Activated CD8-positive, alpha-beta T cell treated with anti-CD3 and anti-CD28 coated beads, Interleukin-2, amount 10 ng/mL, durations not matched to agents 7 days and 5 days (primary cell): ENCODE data around the gene RIMOC1. TPM values are rescaled to one million over a fixed set of nuclear protein-coding genes. Genes with fewer than 3 reads are reported as not detected.

ENCODE experiments used
- ATAC-seq: fragments of 150-1000 bp; cut with Tn5 transposase; one replicate; pipeline ENCODE4 v1.10.0; 2021; ENCODE audit warnings: moderate library complexity
- CTCF ChIA-PET: fragments of 350-600 bp; sonication (Branson Sonifier 250); formaldehyde crosslinking; loops from one replicate; lab custom pipeline; 2021; ENCODE audit warnings: antibody characterized with exemption; lab: Charles Lee
- POLR2A ChIA-PET: fragments of 350-600 bp; sonication (Branson Sonifier 250); formaldehyde crosslinking; loops from one replicate; lab custom pipeline; 2021; ENCODE audit warnings: antibody characterized with exemption; lab: Charles Lee
- DNase-seq: peaks from one replicate; pipeline ENCODE4 v3.0.0-alpha.2; 2020
- H3K27ac Mint-ChIP-seq: one replicate; pipeline ENCODE4 v1.8.0; 2021; ENCODE audit warnings: mild to moderate bottlenecking, mixed read lengths
- H3K27me3 Mint-ChIP-seq: one replicate; pipeline ENCODE4 v1.8.0; 2021; ENCODE audit warnings: low read depth, mixed read lengths
- H3K36me3 Mint-ChIP-seq: one replicate; pipeline ENCODE4 v1.8.0; 2021; ENCODE audit warnings: low read depth, mixed read lengths
- H3K4me1 Mint-ChIP-seq: one replicate; pipeline ENCODE4 v1.8.0; 2021; ENCODE audit warnings: low read depth, mixed read lengths
- H3K4me3 Mint-ChIP-seq: one replicate; pipeline ENCODE4 v1.8.0; 2021; ENCODE audit warnings: mild to moderate bottlenecking, mixed read lengths
- H3K9me3 Mint-ChIP-seq: one replicate; pipeline ENCODE4 v1.8.0; 2022; ENCODE audit warnings: mixed read lengths; ENCODE audit not compliant: insufficient read depth
- total RNA-seq, 2 experiments: library from RNA; stranded (reverse); gene quantifications; one replicate each; pipeline ENCODE4 v1.2.3, GENCODE V29; 2021

RIMOC1 gene
- total RNA-seq, 2 experiments from 2014 or later: 19.9 to 20.8 TPM

GRCh38 chr5:41874512-41875060 is 29.6 kb upstream of the RIMOC1 start:
- no peak overlapping the region for H3K4me3 Mint-ChIP-seq
- H3K4me1 Mint-ChIP-seq: peaks cover 24% of the 10 kb centered on the region
- ATAC-seq (no peak), DNase-seq (no peak)
- H3K9me3 Mint-ChIP-seq: no peaks in the 10 kb centered on the region
- peaks cover 3% of the 10 kb centered on the region for H3K36me3 Mint-ChIP-seq
- ChIA-PET POLR2A (interaction anchor here (1.1 to 3.4 kb wide), 3 partner anchors 9 to 30 kb away, joined by 3 to 16 read pairs (median 5); partner anchors contain the start of gene RIMOC1), CTCF (interaction anchor here (1.3 kb wide), 1 partner anchor 18 kb away, joined by 3 read pairs; no protein-coding TSS in a partner anchor)
- no peak overlapping the region for H3K27ac Mint-ChIP-seq
- peaks cover 7% of the 10 kb centered on the region for H3K27me3 Mint-ChIP-seq

GRCh38 chr5:41875121-41875520 is 29.0 kb upstream of the RIMOC1 start:
- H3K4me1 Mint-ChIP-seq: peaks cover 24% of the 10 kb centered on the region
- no peak overlapping the region for H3K4me3 Mint-ChIP-seq
- POLR2A ChIA-PET: interaction anchor here (1.1 to 3.4 kb wide), 3 partner anchors 9 to 29 kb away, joined by 3 to 16 read pairs (median 5); partner anchors contain the start of gene RIMOC1
- DNase-seq: no peak
- CTCF ChIA-PET: interaction anchor here (1.3 kb wide), 1 partner anchor 19 kb away, joined by 3 read pairs; no protein-coding TSS in a partner anchor
- peaks cover 7% of the 10 kb centered on the region for H3K27me3 Mint-ChIP-seq
- H3K9me3 Mint-ChIP-seq: no peaks in the 10 kb centered on the region
- no peak overlapping the region for H3K27ac Mint-ChIP-seq
- ATAC-seq: no peak
- H3K36me3 Mint-ChIP-seq: peaks cover 3% of the 10 kb centered on the region

GRCh38 chr5:41876678-41877077 is 27.5 kb upstream of the RIMOC1 start:
- Mint-ChIP-seq H3K9me3 (no peaks in the 10 kb centered on the region), H3K27ac (no peak overlapping the region), H3K27me3 (peaks cover 7% of the 10 kb centered on the region), H3K4me3 (no peak overlapping the region), H3K36me3 (peaks cover 3% of the 10 kb centered on the region), H3K4me1 (peaks cover 12% of the 10 kb centered on the region)
- DNase-seq: no peak
- ChIA-PET POLR2A (interaction anchor here (1.2 to 3.4 kb wide), 2 partner anchors 24 to 28 kb away, joined by 3 to 16 read pairs; partner anchors contain the start of gene RIMOC1), CTCF (interaction anchor here (1.0 to 1.5 kb wide), 5 partner anchors 9 to 28 kb away, joined by 3 to 5 read pairs (median 3); partner anchors contain the start of gene RIMOC1)
- no peak for ATAC-seq

- ATAC-seq (no peak), DNase-seq (no peak)
- Mint-ChIP-seq H3K27me3 (peaks cover 7% of the 10 kb centered on the region), H3K27ac (no peak overlapping the region), H3K36me3 (peaks cover 3% of the 10 kb centered on the region), H3K4me1 (peaks cover 10% of the 10 kb centered on the region), H3K9me3 (no peaks in the 10 kb centered on the region), H3K4me3 (no peak overlapping the region)
- CTCF ChIA-PET: interaction anchor here (1.4 to 1.5 kb wide), 2 partner anchors 8 to 14 kb away, joined by 3 to 5 read pairs; no protein-coding TSS in a partner anchor
- POLR2A ChIA-PET: interaction anchor here (1.2 kb wide), 1 partner anchor 23 kb away, joined by 3 read pairs; no protein-coding TSS in a partner anchor
Measured at GRCh38 chr5:41877408-41877807, 26.7 kb upstream of the RIMOC1 start.

GRCh38 chr5:41878173-41878572 is 26.0 kb upstream of the RIMOC1 start:
- no peak for ATAC-seq
- no peak for DNase-seq
- CTCF ChIA-PET: no interaction called here
- POLR2A ChIA-PET: no interaction called here
- Mint-ChIP-seq H3K9me3 (no peaks in the 10 kb centered on the region), H3K4me3 (no peak overlapping the region), H3K36me3 (peaks cover 3% of the 10 kb centered on the region), H3K27ac (no peak overlapping the region), H3K27me3 (peaks cover 7% of the 10 kb centered on the region), H3K4me1 (peaks cover 15% of the 10 kb centered on the region)

GRCh38 chr5:41878643-41879478 is 25.3 kb upstream of the RIMOC1 start:
- no peaks in the 10 kb centered on the region for H3K9me3 Mint-ChIP-seq
- DNase-seq (no peak), ATAC-seq (no peak)
- ChIA-PET CTCF (no interaction called here), POLR2A (no interaction called here)
- no peak overlapping the region for H3K4me3 Mint-ChIP-seq
- peaks cover 15% of the 10 kb centered on the region for H3K4me1 Mint-ChIP-seq
- no peak overlapping the region for H3K27ac Mint-ChIP-seq
- H3K36me3 Mint-ChIP-seq: peaks cover 3% of the 10 kb centered on the region
- peaks cover 7% of the 10 kb centered on the region for H3K27me3 Mint-ChIP-seq

GRCh38 chr5:41882765-41883164 is 21.4 kb upstream of the RIMOC1 start:
- H3K9me3 Mint-ChIP-seq: no peaks in the 10 kb centered on the region
- no peak for ATAC-seq
- H3K36me3 Mint-ChIP-seq: no peaks in the 10 kb centered on the region
- H3K27ac Mint-ChIP-seq: no peak overlapping the region
- H3K4me1 Mint-ChIP-seq: peaks cover 12% of the 10 kb centered on the region
- CTCF ChIA-PET: interaction anchor here (0.6 to 0.8 kb wide), 3 partner anchors 16 to 129 kb away, joined by 3 to 4 read pairs (median 3); no protein-coding TSS in a partner anchor
- no peak for DNase-seq
- peaks cover 6% of the 10 kb centered on the region for H3K27me3 Mint-ChIP-seq
- no peak overlapping the region for H3K4me3 Mint-ChIP-seq
- POLR2A ChIA-PET: no interaction called here

GRCh38 chr5:41883243-41883642 is 20.9 kb upstream of the RIMOC1 start:
- Mint-ChIP-seq H3K27ac (no peak overlapping the region), H3K9me3 (no peaks in the 10 kb centered on the region), H3K27me3 (peaks cover 5% of the 10 kb centered on the region), H3K4me3 (no peak overlapping the region), H3K36me3 (no peaks in the 10 kb centered on the region), H3K4me1 (peaks cover 12% of the 10 kb centered on the region)
- ChIA-PET POLR2A (interaction anchor here (1.1 kb wide), 1 partner anchor 10 kb away, joined by 3 read pairs; no protein-coding TSS in a partner anchor), CTCF (interaction anchor here (0.6 to 1.2 kb wide), 2 partner anchors 27 to 129 kb away, joined by 3 read pairs; no protein-coding TSS in a partner anchor)
- DNase-seq: no peak
- no peak for ATAC-seq

- Mint-ChIP-seq H3K27me3 (peaks cover 7% of the 10 kb centered on the region), H3K9me3 (no peaks in the 10 kb centered on the region), H3K27ac (no peak overlapping the region), H3K4me1 (peaks cover 12% of the 10 kb centered on the region), H3K4me3 (no peak overlapping the region), H3K36me3 (no peaks in the 10 kb centered on the region)
- ChIA-PET POLR2A (interaction anchor here (0.7 to 1.1 kb wide), 2 partner anchors 9 to 10 kb away, joined by 3 read pairs; no protein-coding TSS in a partner anchor), CTCF (interaction anchor here (1.2 kb wide), 1 partner anchor 27 kb away, joined by 3 read pairs; no protein-coding TSS in a partner anchor)
- no peak for ATAC-seq
- no peak for DNase-seq
Measured at GRCh38 chr5:41883936-41884335, 20.2 kb upstream of the RIMOC1 start.

- ChIA-PET CTCF (interaction anchor here (1.3 kb wide), 1 partner anchor 8 kb away, joined by 5 read pairs; no protein-coding TSS in a partner anchor), POLR2A (interaction anchor here (1.1 to 1.2 kb wide), 2 partner anchors 15 to 18 kb away, joined by 3 read pairs; partner anchors contain the start of genes OXCT1 and RIMOC1)
- peak; percentile 51 for ATAC-seq
- H3K9me3 Mint-ChIP-seq: no peaks in the 10 kb centered on the region
- H3K36me3 Mint-ChIP-seq: no peaks in the 10 kb centered on the region
- H3K27me3 Mint-ChIP-seq: peaks cover 10% of the 10 kb centered on the region
- no peak for DNase-seq
- H3K4me3 Mint-ChIP-seq: no peak overlapping the region
- H3K4me1 Mint-ChIP-seq: peaks cover 12% of the 10 kb centered on the region
- no peak overlapping the region for H3K27ac Mint-ChIP-seq
Measured at GRCh38 chr5:41885286-41885685, 18.9 kb upstream of the RIMOC1 start.

GRCh38 chr5:41891066-41891707 is 13.0 kb upstream of the RIMOC1 start:
- H3K27ac Mint-ChIP-seq: no peak overlapping the region
- H3K9me3 Mint-ChIP-seq: no peaks in the 10 kb centered on the region
- DNase-seq (no peak), ATAC-seq (peak; percentile 51)
- POLR2A ChIA-PET: interaction anchor here (1.3 to 2.1 kb wide), 3 partner anchors 13 to 21 kb away, joined by 3 to 9 read pairs (median 5); partner anchors contain the start of genes OXCT1 and RIMOC1
- H3K4me3 Mint-ChIP-seq: no peak overlapping the region
- H3K36me3 Mint-ChIP-seq: no peaks in the 10 kb centered on the region
- H3K27me3 Mint-ChIP-seq: peaks cover 21% of the 10 kb centered on the region
- H3K4me1 Mint-ChIP-seq: peaks cover 22% of the 10 kb centered on the region
- CTCF ChIA-PET: interaction anchor here (1.2 to 1.7 kb wide), 4 partner anchors 13 to 35 kb away, joined by 3 to 4 read pairs (median 4); partner anchors contain the start of gene RIMOC1
